GM21576 (cell line): ENCODE results near the gene GCGR.

Experiments
- ATAC-seq: cut with Tn5 transposase; IDR thresholded peaks from one replicate; pipeline ENCODE4 v1.9.1; 2021; ENCODE audit warnings: mild to moderate bottlenecking, moderate library complexity; ENCODE audit not compliant: unreplicated experiment

GCGR gene

DNA sequence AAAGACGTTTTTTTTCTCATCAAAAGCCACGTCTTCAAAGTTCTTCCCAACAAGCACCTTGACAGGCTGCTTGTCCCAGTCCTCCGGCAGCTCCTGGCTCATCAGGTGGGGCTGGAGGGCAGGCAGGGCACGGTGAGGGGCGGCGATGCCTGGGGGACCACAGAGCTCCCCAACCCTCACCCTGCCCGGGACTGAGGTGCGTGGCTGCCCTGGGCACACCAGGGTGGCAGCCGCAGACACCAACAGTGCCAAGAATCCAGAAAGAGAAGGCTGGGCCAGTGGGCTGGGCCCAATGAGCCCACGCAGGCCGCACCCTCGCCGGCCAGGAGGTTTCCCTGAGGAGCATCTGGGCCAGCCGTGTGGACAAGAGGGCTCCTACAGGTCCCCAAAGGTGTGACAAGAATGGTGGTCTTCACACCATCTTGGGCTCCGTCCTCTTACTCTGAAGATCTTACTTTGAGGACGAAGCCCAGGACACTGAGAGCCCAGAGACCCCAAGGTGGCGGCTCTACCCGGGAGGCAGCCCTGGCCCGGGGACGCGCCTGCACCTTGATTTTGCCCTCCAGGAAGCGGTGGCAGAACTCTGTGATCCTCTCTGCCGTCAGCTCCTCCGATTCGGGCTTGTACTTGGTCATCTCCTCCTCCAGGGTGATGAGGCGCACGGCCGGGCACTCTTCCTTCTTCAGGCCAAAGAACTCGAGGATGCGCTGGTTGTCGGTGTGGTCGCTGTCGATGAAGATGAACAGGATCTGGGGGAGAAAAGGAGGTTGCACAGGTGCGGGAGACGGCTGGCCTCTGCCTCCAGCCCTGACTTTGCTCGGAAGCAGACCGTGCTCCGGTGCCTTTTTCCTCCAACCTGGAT, 42.2 kb downstream of the GCGR start:
- no peak for ATAC-seq

GRCh38 chr17:81846743-81847689, 43.1 kb downstream of the GCGR start:
- ATAC-seq = no peak

GRCh38 chr17:81849457-81849856, 45.5 kb downstream of the GCGR start:
- ATAC-seq = no peak

DNA sequence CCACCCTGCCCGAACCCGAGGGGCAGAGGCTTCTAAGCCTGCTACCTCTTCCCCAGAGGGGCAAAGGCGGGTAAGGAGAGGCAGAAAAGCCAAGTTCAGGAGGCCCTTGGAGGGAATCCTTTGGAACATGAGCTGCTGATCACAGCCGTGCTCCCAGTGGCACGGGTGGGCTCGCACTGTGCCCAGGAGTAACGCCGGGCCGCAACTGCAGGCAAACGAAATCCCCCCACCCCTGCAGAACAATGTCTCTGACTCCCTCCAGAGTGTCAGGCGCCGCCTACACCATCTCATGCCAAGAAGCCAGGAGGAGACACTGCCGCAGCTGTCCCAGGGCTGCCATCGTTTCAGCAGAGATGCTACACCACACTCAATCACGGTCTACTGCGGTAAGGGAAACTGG, 47.5 kb downstream of the GCGR start:
- ATAC-seq = no peak

DNA sequence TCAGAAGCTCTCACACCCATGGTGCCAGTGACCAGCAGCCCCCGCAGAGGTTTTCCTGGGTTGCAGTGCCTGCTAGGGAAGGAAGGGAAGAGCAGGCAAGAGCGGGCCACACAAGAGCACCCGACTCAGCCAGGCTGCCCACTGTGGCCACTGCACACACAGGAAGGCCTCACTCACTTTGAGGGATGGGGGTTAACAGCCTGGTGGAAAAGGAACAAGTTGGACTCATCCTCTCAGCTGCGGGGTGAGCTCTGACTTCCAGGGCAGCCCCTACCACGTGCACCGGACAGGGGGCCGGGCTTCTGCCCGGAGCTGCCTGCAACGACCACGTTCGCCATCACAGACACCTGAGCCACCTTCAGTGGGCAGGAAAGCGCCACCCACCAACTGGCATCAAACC, 48.3 kb downstream of the GCGR start:
- ATAC-seq = no peak

- no peak for ATAC-seq
Observed at GRCh38 chr17:81854974-81855774, 51.2 kb downstream of the GCGR start.

DNA sequence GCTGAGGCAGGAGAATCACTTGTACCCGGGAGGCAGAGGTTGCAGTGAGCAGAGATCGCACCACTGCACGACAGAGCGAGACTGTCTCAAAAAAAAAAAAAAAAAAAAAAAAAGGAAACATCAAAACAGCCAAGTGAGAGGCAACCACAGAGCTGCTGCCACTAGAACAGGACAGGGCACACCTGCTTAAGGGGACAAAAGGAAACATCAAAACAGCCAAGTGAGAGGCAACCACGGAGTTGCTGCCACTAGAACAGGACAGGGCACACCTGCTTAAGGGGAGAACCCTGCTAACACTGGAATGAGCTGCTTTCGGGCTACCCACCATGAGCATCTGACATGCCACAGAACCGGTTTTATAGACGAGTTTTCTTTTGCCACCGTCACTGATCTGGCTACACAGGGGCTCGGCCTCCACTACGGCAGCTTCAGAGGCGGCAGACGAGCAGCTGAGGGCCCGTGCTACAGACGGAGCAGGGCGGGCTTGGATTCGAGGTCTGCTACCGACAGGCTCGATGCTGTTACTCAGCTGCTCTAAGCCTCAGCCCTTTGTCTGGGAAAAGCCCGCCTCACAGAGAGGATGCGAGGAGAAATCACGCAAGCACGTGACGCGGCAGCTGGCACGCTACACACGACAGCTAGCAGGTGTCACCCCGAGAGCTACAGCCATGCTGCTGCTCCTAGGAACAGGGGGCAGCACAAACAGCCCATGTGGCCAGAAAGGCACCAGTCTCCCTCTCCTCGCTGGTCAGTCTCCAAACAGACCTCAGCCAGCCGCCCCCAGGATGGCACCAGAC, 54.4 kb downstream of the GCGR start:
- no peak for ATAC-seq

- ATAC-seq = no peak
Observed at GRCh38 chr17:81858967-81859905, 55.3 kb downstream of the GCGR start.

- ATAC-seq = peak; percentile 2
Observed at GRCh38 chr17:81859906-81860755, 56.2 kb downstream of the GCGR start, which contains the start of gene P4HB. P4HB (minus strand) TSS chr17:81860535; CDS start chr17:81860471, 64 bp downstream.

DNA sequence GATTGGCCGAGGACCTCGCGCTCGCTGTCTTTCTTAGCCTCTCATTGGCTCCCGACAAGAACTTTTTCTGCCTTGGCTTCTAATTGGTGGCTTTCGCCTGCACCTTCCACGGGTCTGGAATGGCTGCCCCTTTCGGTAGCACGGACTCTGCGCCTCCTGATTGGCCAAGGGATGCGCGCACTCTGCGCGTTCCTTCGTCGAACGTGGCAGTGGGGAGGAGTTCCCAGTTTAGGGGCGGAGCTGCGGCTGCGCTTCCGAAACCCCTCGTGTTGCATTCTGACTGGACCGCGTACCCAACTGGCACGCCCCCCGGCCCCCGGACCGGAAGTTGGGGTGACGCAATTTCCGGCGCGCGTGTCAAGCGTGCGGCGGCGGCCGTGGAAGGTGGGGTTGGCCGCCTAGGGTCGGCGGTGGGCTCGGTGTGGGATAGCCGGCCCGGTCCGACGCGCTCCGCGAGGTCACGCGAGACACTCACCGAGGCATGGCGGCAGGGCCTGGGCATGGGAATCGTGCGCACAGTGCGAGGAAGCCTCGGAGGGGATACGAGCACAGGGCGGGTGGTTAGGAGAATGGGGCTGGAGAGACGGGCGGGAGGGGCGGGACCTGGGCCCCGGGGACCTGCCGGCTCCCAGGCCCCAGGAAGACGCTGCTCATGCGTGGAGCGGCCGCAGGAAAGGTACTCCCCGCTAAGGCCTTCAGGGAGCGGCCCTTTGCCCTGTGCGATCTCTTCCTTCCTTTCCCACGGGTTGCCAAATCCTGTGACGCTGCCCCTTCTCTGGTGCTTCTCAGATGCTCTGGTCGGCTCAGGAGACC, 57.0 kb downstream of the GCGR start:
- ATAC-seq = peak; percentile 75

- no peak for ATAC-seq
Observed at GRCh38 chr17:81863123-81863675, 59.2 kb downstream of the GCGR start.
